NT2/D1 (cell line): ENCODE results near the gene PTPRG.

Experiments
- DNase-seq: peaks from one replicate; pipeline ENCODE4 v3.0.0-alpha.2; 2011; ENCODE audit warnings: low read depth, low spot score
- H3K27me3 ChIP-seq: 2 replicates; pipeline ENCODE4 v1.6.0; 2011; ENCODE audit warnings: mild to moderate bottlenecking; ENCODE audit not compliant: insufficient read length, insufficient read depth
- H3K36me3 ChIP-seq: 2 replicates; pipeline ENCODE4 v1.6.1; 2011; ENCODE audit warnings: mild to moderate bottlenecking, low read length, mixed read lengths; ENCODE audit not compliant: insufficient read depth, insufficient read length
- H3K4me1 ChIP-seq: 2 replicates; pipeline ENCODE4 v1.5.1; 2011; ENCODE audit not compliant: insufficient read depth, insufficient read length
- H3K4me3 ChIP-seq: 2 replicates; pipeline ENCODE4 v1.5.1; 2011; ENCODE audit warnings: low read depth; ENCODE audit not compliant: insufficient read length
- H3K9ac ChIP-seq: 2 replicates; pipeline ENCODE4 v1.6.0; 2011; ENCODE audit warnings: low read depth; ENCODE audit not compliant: insufficient read length
- H3K9me3 ChIP-seq: 2 replicates; pipeline ENCODE4 v1.5.1; 2011; ENCODE audit warnings: mild to moderate bottlenecking, low read length; ENCODE audit not compliant: insufficient read depth
- SUZ12 ChIP-seq: IDR thresholded peaks from 2 replicates; pipeline ENCODE4 v1.6.1; 2011; ENCODE audit not compliant: insufficient read length, insufficient read depth; ENCODE audit errors: extremely low read depth
- YY1 ChIP-seq: IDR thresholded peaks from 2 replicates; pipeline ENCODE4 v1.6.1; 2011; ENCODE audit not compliant: insufficient read length, insufficient read depth
- ZNF274 ChIP-seq: IDR thresholded peaks from 2 replicates; pipeline ENCODE4 v1.6.1; 2011; ENCODE audit warnings: mild to moderate bottlenecking, low read depth, low read length

Gene PTPRG

GRCh38 chr3:62220616-62221015 lies 659.2 kb downstream of the PTPRG start:
- no peak overlapping the region for H3K9ac ChIP-seq
- no peaks in the 10 kb centered on the region for H3K9me3 ChIP-seq
- peaks cover 24% of the 10 kb centered on the region for H3K36me3 ChIP-seq
- TF ChIP-seq SUZ12 (no peak), ZNF274 (no peak), YY1 (no peak)
- DNase-seq = no peak
- H3K4me3 ChIP-seq = no peak overlapping the region
- H3K4me1 ChIP-seq = no peaks in the 10 kb centered on the region
- no peaks in the 10 kb centered on the region for H3K27me3 ChIP-seq

DNA sequence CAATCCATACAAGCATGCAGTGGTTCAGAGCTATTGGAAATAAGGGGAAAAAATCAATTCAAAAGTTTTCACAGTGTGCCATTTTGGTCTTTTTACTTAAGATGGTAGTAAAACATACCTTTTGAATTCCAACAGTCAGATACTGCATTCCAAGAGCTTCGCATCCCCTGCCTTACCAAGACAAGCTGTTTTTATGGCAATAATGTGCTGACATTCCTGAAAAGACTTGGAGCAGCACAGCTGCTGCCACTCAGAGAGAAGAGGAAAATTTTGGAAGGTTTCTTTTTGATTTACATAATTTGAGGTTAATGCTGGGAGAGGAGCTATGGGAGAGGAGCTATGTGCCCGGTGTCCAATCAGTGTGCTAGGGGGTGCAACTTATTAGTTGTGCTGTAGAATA lies 663.7 kb downstream of the PTPRG start:
- Histone ChIP-seq H3K4me3 (no peak overlapping the region), H3K4me1 (no peaks in the 10 kb centered on the region), H3K36me3 (peaks cover 13% of the 10 kb centered on the region), H3K9ac (no peak overlapping the region), H3K9me3 (no peaks in the 10 kb centered on the region), H3K27me3 (no peaks in the 10 kb centered on the region)
- no peak for TF ChIP-seq ZNF274
- no peak for TF ChIP-seq YY1
- no peak for TF ChIP-seq SUZ12
- DNase-seq = no peak

DNA sequence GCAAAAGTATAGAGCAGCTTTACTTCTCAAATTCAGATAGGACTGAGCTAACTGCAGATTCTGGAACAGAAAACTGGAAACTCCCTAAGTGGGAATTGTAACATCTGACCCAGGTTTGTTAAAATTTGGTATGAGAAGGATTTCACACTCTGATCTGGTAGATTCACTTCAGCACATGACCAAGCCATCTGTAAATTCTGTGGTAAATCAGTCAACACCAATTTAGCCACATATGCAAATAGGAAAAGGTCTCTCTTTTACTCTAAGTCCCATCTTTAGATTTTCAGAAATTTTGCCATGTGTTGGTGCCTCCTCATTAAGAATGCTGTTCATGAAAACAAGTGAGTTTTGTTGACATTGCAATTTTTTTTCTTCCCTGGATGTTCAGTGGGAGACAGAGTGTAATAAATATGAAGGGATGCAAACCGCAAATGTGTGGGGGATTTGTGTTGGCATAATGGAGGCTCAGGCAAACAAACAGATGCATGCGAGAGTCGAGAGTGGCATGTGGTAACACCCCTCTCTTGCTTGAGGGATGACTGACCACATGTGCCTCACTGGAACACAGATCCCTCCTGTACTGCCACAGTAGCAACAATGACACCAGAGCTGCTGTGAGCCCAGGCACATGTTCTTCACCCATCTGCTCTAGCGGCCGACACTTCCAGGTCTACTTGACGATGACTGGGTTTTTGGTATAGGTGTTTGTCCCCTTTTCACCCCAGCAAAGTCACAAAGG lies 665.4 kb downstream of the PTPRG start:
- H3K27me3 ChIP-seq = no peaks in the 10 kb centered on the region
- TF ChIP-seq ZNF274 (no peak), YY1 (no peak), SUZ12 (no peak)
- peaks cover 10% of the 10 kb centered on the region for H3K36me3 ChIP-seq
- no peaks in the 10 kb centered on the region for H3K9me3 ChIP-seq
- no peak overlapping the region for H3K9ac ChIP-seq
- no peak overlapping the region for H3K4me3 ChIP-seq
- H3K4me1 ChIP-seq = no peaks in the 10 kb centered on the region
- no peak for DNase-seq

DNA sequence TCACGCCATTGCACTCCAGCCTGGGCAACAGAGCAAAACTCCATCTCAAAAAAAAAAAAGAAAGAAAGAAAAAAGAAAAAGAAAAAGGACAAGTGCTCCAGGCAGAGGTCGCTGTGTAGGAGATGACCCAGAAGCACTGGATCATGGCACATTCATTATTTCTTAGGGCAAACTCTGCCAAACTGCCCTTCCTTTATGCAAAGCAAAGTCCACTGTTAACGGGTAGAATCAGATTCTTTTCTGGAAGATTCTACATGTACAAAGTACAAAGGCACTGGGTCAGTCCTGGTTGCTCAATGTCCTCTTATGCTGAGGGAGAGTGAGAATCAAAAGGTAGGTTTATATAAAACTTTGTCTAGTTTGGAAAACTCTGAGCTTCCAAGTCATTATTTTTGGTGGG lies 667.1 kb downstream of the PTPRG start:
- Histone ChIP-seq H3K27me3 (no peaks in the 10 kb centered on the region), H3K9me3 (no peaks in the 10 kb centered on the region), H3K4me1 (no peaks in the 10 kb centered on the region), H3K4me3 (no peak overlapping the region), H3K9ac (no peak overlapping the region), H3K36me3 (peaks cover 3% of the 10 kb centered on the region)
- TF ChIP-seq YY1 (no peak), ZNF274 (no peak), SUZ12 (no peak)
- no peak for DNase-seq

DNA sequence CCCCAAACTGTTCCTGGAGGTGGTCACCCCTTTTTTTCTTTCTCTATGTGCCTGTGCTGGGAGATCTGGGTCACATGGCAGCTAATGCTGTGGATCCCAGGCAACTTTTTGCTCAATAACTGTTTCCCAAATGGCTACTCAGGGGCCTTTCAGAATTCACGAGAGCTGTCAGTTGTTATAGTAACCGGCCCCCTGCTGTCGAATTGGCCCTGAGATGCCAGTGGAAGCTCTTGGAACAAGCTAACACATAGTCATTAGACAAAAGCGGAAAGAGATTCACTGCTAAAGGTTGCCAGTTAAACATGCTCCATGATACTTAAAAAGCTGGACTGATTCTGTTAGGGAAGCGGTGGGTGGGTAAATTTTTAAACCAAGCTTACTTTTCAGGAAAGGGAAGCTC lies 667.8 kb downstream of the PTPRG start:
- Histone ChIP-seq H3K4me3 (no peak overlapping the region), H3K9me3 (no peaks in the 10 kb centered on the region), H3K9ac (no peak overlapping the region), H3K27me3 (no peaks in the 10 kb centered on the region), H3K36me3 (peaks cover 3% of the 10 kb centered on the region), H3K4me1 (no peaks in the 10 kb centered on the region)
- no peak for DNase-seq
- no peak for TF ChIP-seq YY1

- Histone ChIP-seq H3K9me3 (no peaks in the 10 kb centered on the region), H3K36me3 (peaks cover 3% of the 10 kb centered on the region), H3K27me3 (no peaks in the 10 kb centered on the region), H3K4me3 (no peak overlapping the region), H3K9ac (no peak overlapping the region), H3K4me1 (no peaks in the 10 kb centered on the region)
- no peak for DNase-seq
- TF ChIP-seq ZNF274 (no peak), SUZ12 (no peak), YY1 (no peak)
These were observed 668.5 kb downstream of the PTPRG start for GRCh38 chr3:62229908-62230307.

GRCh38 chr3:62233065-62233464 lies 671.7 kb downstream of the PTPRG start:
- Histone ChIP-seq H3K9ac (no peak overlapping the region), H3K36me3 (no peaks in the 10 kb centered on the region)
- no peak for DNase-seq

DNA sequence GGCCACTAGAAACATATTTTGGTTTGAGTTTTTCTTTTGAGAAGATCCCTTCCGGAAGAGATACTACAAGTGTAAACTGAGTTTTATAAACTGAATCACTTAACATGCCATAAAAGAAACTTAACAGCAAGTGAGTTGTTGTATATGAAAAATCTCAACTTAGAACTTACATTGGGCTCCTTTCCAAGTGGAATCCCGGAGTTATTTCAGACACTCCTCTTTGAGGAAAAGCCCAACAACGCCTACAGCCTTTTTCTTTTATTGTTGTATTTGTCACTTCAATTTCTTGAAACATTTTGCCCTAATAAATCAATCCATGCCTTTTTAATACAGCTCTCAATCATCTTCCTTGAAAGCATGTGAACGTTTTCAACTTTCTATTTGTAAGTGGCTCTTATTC lies 674.6 kb downstream of the PTPRG start:
- no peaks in the 10 kb centered on the region for H3K4me1 ChIP-seq
- no peaks in the 10 kb centered on the region for H3K27me3 ChIP-seq
- no peak overlapping the region for H3K9ac ChIP-seq
- H3K36me3 ChIP-seq = no peaks in the 10 kb centered on the region
- no peak overlapping the region for H3K4me3 ChIP-seq
- no peak for TF ChIP-seq SUZ12
- no peak for TF ChIP-seq ZNF274
- TF ChIP-seq YY1 = no peak
- DNase-seq = no peak
- no peaks in the 10 kb centered on the region for H3K9me3 ChIP-seq

More at GRCh38 chr3:62233065-62233464, 671.7 kb downstream of the PTPRG start:
- no peaks in the 10 kb centered on the region for H3K27me3 ChIP-seq
- no peak for TF ChIP-seq SUZ12
- no peak for TF ChIP-seq ZNF274
- TF ChIP-seq YY1 = no peak
- no peaks in the 10 kb centered on the region for H3K4me1 ChIP-seq
- H3K4me3 ChIP-seq = no peak overlapping the region
- H3K9me3 ChIP-seq = no peaks in the 10 kb centered on the region
